Thyroid gland (tissue), 4 donors: Measurements from ENCODE around the gene AP2A2. TPM values are rescaled to one million over a fixed set of nuclear protein-coding genes. Genes with fewer than 3 reads are reported as not detected.

Experiments
- DNase-seq, 2 donors: peaks; one replicate each; pipeline ENCODE4 v3.0.0-alpha.2; 2019
- H3K27ac ChIP-seq, 3 donors: fragments of 200-600 bp; sonication (generic); 1 replicate in 2 of 3; 2 replicates in 1 of 3; pipeline ENCODE4 v1.5.1; 2016 to 2019; ENCODE audit warnings: mild to moderate bottlenecking in 1 of 3, moderate library complexity in 1 of 3
- H3K27me3 ChIP-seq: fragments of 200-600 bp; sonication (generic); one replicate; pipeline ENCODE4 v1.5.1; 2019
- H3K36me3 ChIP-seq, 2 donors: fragments of 200-600 bp; sonication (generic); one replicate each; pipeline ENCODE4 v1.5.1; 2016 to 2019
- H3K4me1 ChIP-seq, 2 donors: fragments of 200-600 bp; sonication (generic); one replicate each; pipeline ENCODE4 v1.5.1; 2017 to 2019
- H3K4me3 ChIP-seq, 3 donors: fragments of 200-600 bp; sonication (generic); replicated peaks in 1 of 3; 1 replicate in 2 of 3; 2 replicates in 1 of 3; pipeline ENCODE4 v1.5.1; 2016; ENCODE audit warnings: mild to moderate bottlenecking in 1 of 3
- H3K9me3 ChIP-seq: fragments of 200-600 bp; sonication (generic); one replicate; pipeline ENCODE4 v1.5.1; 2017
- CTCF ChIP-seq, 6 experiments: fragments of 200-600 bp in 3 of 6; fragments of 450-650 bp in 3 of 6; sonication (generic) in 3 of 6; IDR thresholded peaks; one replicate each; pipeline ENCODE4 v1.5.1; 2016 to 2019; ENCODE audit warnings: antibody characterized with exemption in 6 of 6, mild to moderate bottlenecking in 2 of 6, inconsistent platforms in 1 of 6, moderate library complexity in 1 of 6
- POLR2A ChIP-seq, 2 donors: fragments of 450-650 bp; IDR thresholded peaks; one replicate each; pipeline ENCODE4 v1.6.1; 2017; ENCODE audit warnings: antibody characterized with exemption in 2 of 2, mild to moderate bottlenecking in 2 of 2, moderate library complexity in 1 of 2
- WGBS, 2 donors: methylation state at CpG; one replicate each; pipeline ENCODE4 v1.1.5; 2017; 5-methylcytosine and 5-hydroxymethylcytosine counted together
- intact Hi-C: fragments of 100-400 bp; cut with DNase I; formaldehyde crosslinking; loops from one replicate; pipeline ENCODE4 v1.15.1; 2023
- total RNA-seq, 4 donors: library from RNA; depleted of rRNA; stranded (reverse); fragments of >200 nt; gene quantifications; one replicate each; pipeline ENCODE4 v1.2.3, GENCODE V29; 2016

AP2A2 gene
- total RNA-seq, 4 donors from 2014 or later: 37.2 to 67.3 (median 54.1) TPM

- no peaks in the 10 kb centered on the region for H3K4me1 ChIP-seq
- H3K9me3 ChIP-seq: no peaks in the 10 kb centered on the region
- peak; percentile 49 to 63 for DNase-seq
- H3K36me3 ChIP-seq: peaks cover 39 to 43% of the 10 kb centered on the region in 2 donors
- no peaks in the 10 kb centered on the region for H3K27me3 ChIP-seq
- H3K4me3 ChIP-seq: no peak overlapping the region
- H3K27ac ChIP-seq: no peak overlapping the region
- intact Hi-C loops: no loop called here
- peak in 1 of 6 experiments; percentile 28 for TF ChIP-seq CTCF (IDR thresholded peaks at IDR 0.05)
- TF ChIP-seq POLR2A (IDR thresholded peaks at IDR 0.05): no peak
- 81 to 86% methylated on average over 18 to 19 of the region's 22 CpGs for WGBS, 2 donors
These were observed 27.0 kb upstream of the AP2A2 start for GRCh38 chr11:898540-899190.

- no peak overlapping the region for H3K27ac ChIP-seq
- no peak overlapping the region for H3K4me3 ChIP-seq
- H3K9me3 ChIP-seq: no peaks in the 10 kb centered on the region
- H3K36me3 ChIP-seq: peaks cover 48 to 52% of the 10 kb centered on the region in 2 donors
- no peaks in the 10 kb centered on the region for H3K27me3 ChIP-seq
- no peaks in the 10 kb centered on the region for H3K4me1 ChIP-seq
- TF ChIP-seq POLR2A (IDR thresholded peaks at IDR 0.05) (no peak), CTCF (IDR thresholded peaks at IDR 0.05) (no peak)
- intact Hi-C loops: no loop called here
- DNase-seq: no peak
- WGBS, 2 donors: 95 to 100% methylated on average over 7 to 11 of the region's 11 CpGs
These were observed 25.9 kb upstream of the AP2A2 start for GRCh38 chr11:899724-900123.

GRCh38 chr11:900545-900944 lies 25.1 kb upstream of the AP2A2 start:
- Histone ChIP-seq H3K36me3 (peaks cover 48 to 52% of the 10 kb centered on the region in 2 donors), H3K27me3 (no peaks in the 10 kb centered on the region), H3K27ac (no peak overlapping the region), H3K4me3 (no peak overlapping the region), H3K9me3 (no peaks in the 10 kb centered on the region), H3K4me1 (no peaks in the 10 kb centered on the region)
- no peak for DNase-seq
- intact Hi-C loops: no loop called here
- 92 to 100% methylated on average over 6 of the region's 7 CpGs for WGBS, 2 donors
- TF ChIP-seq CTCF (IDR thresholded peaks at IDR 0.05) (no peak), POLR2A (IDR thresholded peaks at IDR 0.05) (no peak)

- peaks cover 48 to 52% of the 10 kb centered on the region in 2 donors for H3K36me3 ChIP-seq
These were observed 24.1 kb upstream of the AP2A2 start for GRCh38 chr11:901452-902061.

More at GRCh38 chr11:901452-902061, 24.1 kb upstream of the AP2A2 start:
- H3K9me3 ChIP-seq: no peaks in the 10 kb centered on the region
- H3K4me3 ChIP-seq: no peak overlapping the region
- no peak for DNase-seq
- 91 to 98% methylated on average over 13 to 16 of the region's 19 CpGs for WGBS, 2 donors
- intact Hi-C loops: no loop called here
- no peak overlapping the region for H3K27ac ChIP-seq
- no peaks in the 10 kb centered on the region for H3K27me3 ChIP-seq
- no peaks in the 10 kb centered on the region for H3K4me1 ChIP-seq
- no peak for TF ChIP-seq CTCF (IDR thresholded peaks at IDR 0.05)
- no peak for TF ChIP-seq POLR2A (IDR thresholded peaks at IDR 0.05)
